Nephron progenitor cell (in vitro differentiated cells): Measurements from ENCODE around the gene SYNJ2.

Experiments
- DNase-seq: peaks from one replicate; pipeline ENCODE4 v3.0.0; 2021
- H3K27ac Mint-ChIP-seq: 2 replicates; pipeline ENCODE4 v1.8.0; 2021; ENCODE audit warnings: mild to moderate bottlenecking, moderate library complexity, mixed read lengths
- H3K27me3 Mint-ChIP-seq: 2 replicates; pipeline ENCODE4 v1.8.0; 2021; ENCODE audit warnings: mild to moderate bottlenecking, low read depth, mixed read lengths; ENCODE audit not compliant: poor library complexity
- H3K36me3 Mint-ChIP-seq: 2 replicates; pipeline ENCODE4 v1.8.0; 2021; ENCODE audit warnings: low read depth, mixed read lengths
- H3K4me1 Mint-ChIP-seq: 2 replicates; pipeline ENCODE4 v1.8.0; 2021; ENCODE audit warnings: mixed read lengths
- H3K4me3 Mint-ChIP-seq: 2 replicates; pipeline ENCODE4 v1.8.0; 2021; ENCODE audit warnings: mild to moderate bottlenecking, moderate library complexity, mixed read lengths
- H3K9me3 Mint-ChIP-seq: 2 replicates; pipeline ENCODE4 v1.8.0; 2021; ENCODE audit warnings: mild to moderate bottlenecking, moderate library complexity, mixed read lengths
- CTCF ChIP-seq: fragments of 200-600 bp; sonication (generic); IDR thresholded peaks from 2 replicates; pipeline ENCODE4 v1.5.0; 2021; ENCODE audit warnings: antibody characterized with exemption

Gene SYNJ2

DNA sequence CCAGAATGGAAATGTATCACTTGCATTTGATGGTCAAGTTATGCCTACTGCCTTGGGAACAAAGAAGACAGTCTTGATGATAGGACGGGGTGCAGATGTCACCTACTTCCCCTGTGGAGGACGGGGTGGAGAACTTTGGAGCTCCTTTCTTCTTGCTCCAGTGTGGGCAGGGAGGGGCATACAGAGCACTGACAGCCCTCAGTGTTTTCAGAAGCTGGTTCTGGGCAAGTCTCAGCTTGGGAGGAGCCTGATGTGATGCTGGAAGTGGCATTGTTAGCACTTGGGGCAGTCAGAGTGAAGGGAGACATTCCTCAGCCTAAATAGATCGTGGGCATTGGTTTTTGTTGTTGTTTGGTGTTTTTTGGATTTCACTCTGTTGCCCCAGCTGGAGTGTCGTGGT lies 59.7 kb downstream of the SYNJ2 start:
- Mint-ChIP-seq H3K4me3 (no peak overlapping the region), H3K27me3 (peaks cover 9% of the 10 kb centered on the region), H3K9me3 (peaks cover under 1% of the 10 kb centered on the region), H3K36me3 (peaks cover under 1% of the 10 kb centered on the region), H3K4me1 (peaks cover 74% of the 10 kb centered on the region), H3K27ac (no peak overlapping the region)
- TF ChIP-seq CTCF = no peak
- no peak for DNase-seq

DNA sequence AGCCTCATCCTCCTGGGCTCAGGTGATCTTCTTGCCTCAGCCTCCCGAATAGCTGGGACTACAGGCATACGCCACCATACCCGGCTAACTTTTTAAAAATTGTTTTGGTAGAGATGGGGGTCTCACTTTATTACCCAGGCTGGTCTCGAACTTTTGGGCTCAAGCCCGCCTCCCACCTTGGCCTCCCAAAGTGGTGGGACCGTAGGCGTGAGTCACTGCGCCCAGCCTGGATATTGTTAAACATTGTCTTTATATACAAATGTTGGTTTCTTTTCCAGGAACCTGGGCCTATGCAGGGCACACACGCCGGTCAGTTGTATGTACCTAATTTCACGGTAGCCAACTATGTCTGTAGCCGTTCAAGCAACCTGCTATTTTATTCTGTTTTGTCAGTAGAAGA lies 60.1 kb downstream of the SYNJ2 start:
- H3K27ac Mint-ChIP-seq = no peak overlapping the region
- no peaks in the 10 kb centered on the region for H3K9me3 Mint-ChIP-seq
- TF ChIP-seq CTCF = no peak
- no peak overlapping the region for H3K4me3 Mint-ChIP-seq
- H3K27me3 Mint-ChIP-seq = peaks cover 9% of the 10 kb centered on the region
- H3K4me1 Mint-ChIP-seq = peaks cover 78% of the 10 kb centered on the region
- no peaks in the 10 kb centered on the region for H3K36me3 Mint-ChIP-seq
- no peak for DNase-seq

- no peak overlapping the region for H3K4me3 Mint-ChIP-seq
- H3K27ac Mint-ChIP-seq = peak overlapping the region; percentile 22
- H3K36me3 Mint-ChIP-seq = no peaks in the 10 kb centered on the region
- H3K4me1 Mint-ChIP-seq = peaks cover 84% of the 10 kb centered on the region
- no peaks in the 10 kb centered on the region for H3K9me3 Mint-ChIP-seq
- DNase-seq = no peak
- no peak for TF ChIP-seq CTCF
- peaks cover 9% of the 10 kb centered on the region for H3K27me3 Mint-ChIP-seq
These were observed 60.7 kb downstream of the SYNJ2 start for GRCh38 chr6:158042245-158042798.

- no peak for TF ChIP-seq CTCF
- Mint-ChIP-seq H3K4me1 (peaks cover 89% of the 10 kb centered on the region), H3K4me3 (no peak overlapping the region), H3K9me3 (peaks cover 2% of the 10 kb centered on the region), H3K27ac (no peak overlapping the region), H3K36me3 (no peaks in the 10 kb centered on the region), H3K27me3 (peaks cover 9% of the 10 kb centered on the region)
- DNase-seq = no peak
These were observed 61.3 kb downstream of the SYNJ2 start for GRCh38 chr6:158043008-158043407.

- peaks cover 87% of the 10 kb centered on the region for H3K4me1 Mint-ChIP-seq
- H3K36me3 Mint-ChIP-seq = no peaks in the 10 kb centered on the region
- DNase-seq = no peak
- peak overlapping the region; percentile 19 for H3K4me3 Mint-ChIP-seq
- TF ChIP-seq CTCF = no peak
- H3K27me3 Mint-ChIP-seq = peaks cover 9% of the 10 kb centered on the region
- H3K27ac Mint-ChIP-seq = peak overlapping the region; percentile 55
- peaks cover 6% of the 10 kb centered on the region for H3K9me3 Mint-ChIP-seq
These were observed 62.2 kb downstream of the SYNJ2 start for GRCh38 chr6:158043586-158044524.
